ENCODE results near the gene GEN1.

Gene GEN1

DNA sequence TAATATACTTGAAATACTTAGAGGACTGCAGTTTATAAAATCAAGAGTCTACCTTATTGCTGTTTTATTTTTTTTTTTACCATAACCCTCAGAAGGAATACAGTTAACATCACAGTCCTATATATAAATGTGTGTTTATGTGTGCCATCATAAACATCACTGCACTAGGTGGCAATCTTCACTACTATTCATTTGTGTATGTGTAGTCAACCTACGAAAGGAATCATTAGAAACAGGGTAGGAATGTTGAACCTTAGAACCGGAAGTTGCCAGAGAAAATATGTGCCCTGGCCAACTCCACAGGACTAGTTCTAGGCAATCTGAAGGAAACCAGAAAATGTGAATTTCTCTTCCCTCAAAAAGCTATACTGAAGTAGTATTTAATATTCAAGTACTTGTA is 3.4 kb downstream of the GEN1 start:
- Mint-ChIP-seq H3K36me3 (ENCODE audit: low read depth) (peaks cover 7% of the 10 kb centered on the region), H3K4me3 (peak overlapping the region; percentile 51 to 65 (median 57)), H3K9me3 (no peaks in the 10 kb centered on the region), H3K4me1 (peaks cover 34% of the 10 kb centered on the region), H3K27me3 (ENCODE audit: low read depth) (no peaks in the 10 kb centered on the region), H3K27ac (peak overlapping the region; percentile 75 to 83 (median 76))
- TF ChIP-seq, protein P1, sequence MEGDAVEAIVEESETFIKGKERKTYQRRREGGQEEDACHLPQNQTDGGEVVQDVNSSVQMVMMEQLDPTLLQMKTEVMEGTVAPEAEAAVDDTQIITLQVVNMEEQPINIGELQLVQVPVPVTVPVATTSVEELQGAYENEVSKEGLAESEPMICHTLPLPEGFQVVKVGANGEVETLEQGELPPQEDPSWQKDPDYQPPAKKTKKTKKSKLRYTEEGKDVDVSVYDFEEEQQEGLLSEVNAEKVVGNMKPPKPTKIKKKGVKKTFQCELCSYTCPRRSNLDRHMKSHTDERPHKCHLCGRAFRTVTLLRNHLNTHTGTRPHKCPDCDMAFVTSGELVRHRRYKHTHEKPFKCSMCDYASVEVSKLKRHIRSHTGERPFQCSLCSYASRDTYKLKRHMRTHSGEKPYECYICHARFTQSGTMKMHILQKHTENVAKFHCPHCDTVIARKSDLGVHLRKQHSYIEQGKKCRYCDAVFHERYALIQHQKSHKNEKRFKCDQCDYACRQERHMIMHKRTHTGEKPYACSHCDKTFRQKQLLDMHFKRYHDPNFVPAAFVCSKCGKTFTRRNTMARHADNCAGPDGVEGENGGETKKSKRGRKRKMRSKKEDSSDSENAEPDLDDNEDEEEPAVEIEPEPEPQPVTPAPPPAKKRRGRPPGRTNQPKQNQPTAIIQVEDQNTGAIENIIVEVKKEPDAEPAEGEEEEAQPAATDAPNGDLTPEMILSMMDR (IDR thresholded peaks at IDR 0.05; ENCODE audit: unreplicated experiment in 3 of 3), result no peak

DNA sequence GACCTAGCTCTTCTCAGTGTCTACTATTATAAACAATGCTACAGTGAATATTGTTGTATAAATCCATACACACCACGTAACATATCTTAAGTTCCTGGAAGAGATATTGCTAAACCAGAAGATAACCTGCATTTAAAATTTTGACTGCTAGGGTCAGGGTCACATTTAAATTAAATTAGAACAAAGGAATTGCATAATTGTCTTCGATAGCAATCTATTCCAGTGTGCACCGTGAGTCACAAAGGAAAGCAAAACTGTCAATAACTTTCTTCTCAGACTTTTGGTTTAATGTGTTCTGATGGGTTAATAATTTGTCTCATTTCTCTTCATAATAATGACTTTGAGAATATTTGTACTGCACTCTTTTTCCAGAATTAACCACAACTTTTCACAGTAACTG is 4.2 kb downstream of the GEN1 start:
- H3K27me3 Mint-ChIP-seq (ENCODE audit: low read depth), result no peaks in the 10 kb centered on the region
- H3K4me3 Mint-ChIP-seq, result no peak overlapping the region
- TF ChIP-seq, protein P1 (IDR thresholded peaks at IDR 0.05; ENCODE audit: unreplicated experiment in 3 of 3), result no peak
- peaks cover 26% of the 10 kb centered on the region for H3K4me1 Mint-ChIP-seq
- H3K9me3 Mint-ChIP-seq, result no peaks in the 10 kb centered on the region
- no peak overlapping the region for H3K27ac Mint-ChIP-seq
- peaks cover 13% of the 10 kb centered on the region for H3K36me3 Mint-ChIP-seq (ENCODE audit: low read depth)

- TF ChIP-seq, protein P1 (IDR thresholded peaks at IDR 0.05; ENCODE audit: unreplicated experiment in 3 of 3), result no peak
- no peaks in the 10 kb centered on the region for H3K27me3 Mint-ChIP-seq (ENCODE audit: low read depth)
- no peak overlapping the region for H3K4me3 Mint-ChIP-seq
- H3K27ac Mint-ChIP-seq, result no peak overlapping the region
- H3K4me1 Mint-ChIP-seq, result peaks cover 34% of the 10 kb centered on the region
- no peaks in the 10 kb centered on the region for H3K9me3 Mint-ChIP-seq
- peaks cover 24% of the 10 kb centered on the region for H3K36me3 Mint-ChIP-seq (ENCODE audit: low read depth)
Observed at GRCh38 chr2:17759805-17760204, 5.9 kb downstream of the GEN1 start.

DNA sequence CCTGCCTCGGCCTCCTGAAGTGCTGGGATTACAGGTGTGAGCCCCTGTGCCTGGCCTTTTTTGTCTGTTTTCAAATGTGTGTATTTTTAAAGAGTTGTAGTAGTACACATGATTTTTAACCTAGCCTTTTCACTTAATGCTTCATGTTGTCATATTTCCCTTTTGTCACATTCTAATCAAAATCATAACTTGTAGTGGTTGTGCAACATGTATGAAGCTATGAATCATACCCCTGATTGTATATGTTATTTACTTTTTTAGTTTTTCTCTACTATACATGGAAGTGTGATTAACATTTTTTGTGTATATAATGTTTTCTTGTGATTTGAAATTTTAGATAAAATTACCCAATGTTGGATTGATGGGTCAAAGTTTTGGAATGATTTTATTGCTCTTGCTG is 8.5 kb downstream of the GEN1 start:
- H3K4me3 Mint-ChIP-seq, result no peak overlapping the region
- H3K36me3 Mint-ChIP-seq (ENCODE audit: low read depth), result peaks cover 30% of the 10 kb centered on the region
- TF ChIP-seq, protein P1 (IDR thresholded peaks at IDR 0.05; ENCODE audit: unreplicated experiment in 3 of 3), result no peak
- H3K27ac Mint-ChIP-seq, result no peak overlapping the region
- no peaks in the 10 kb centered on the region for H3K9me3 Mint-ChIP-seq
- H3K27me3 Mint-ChIP-seq (ENCODE audit: low read depth), result no peaks in the 10 kb centered on the region
- H3K4me1 Mint-ChIP-seq, result peaks cover 16% of the 10 kb centered on the region

DNA sequence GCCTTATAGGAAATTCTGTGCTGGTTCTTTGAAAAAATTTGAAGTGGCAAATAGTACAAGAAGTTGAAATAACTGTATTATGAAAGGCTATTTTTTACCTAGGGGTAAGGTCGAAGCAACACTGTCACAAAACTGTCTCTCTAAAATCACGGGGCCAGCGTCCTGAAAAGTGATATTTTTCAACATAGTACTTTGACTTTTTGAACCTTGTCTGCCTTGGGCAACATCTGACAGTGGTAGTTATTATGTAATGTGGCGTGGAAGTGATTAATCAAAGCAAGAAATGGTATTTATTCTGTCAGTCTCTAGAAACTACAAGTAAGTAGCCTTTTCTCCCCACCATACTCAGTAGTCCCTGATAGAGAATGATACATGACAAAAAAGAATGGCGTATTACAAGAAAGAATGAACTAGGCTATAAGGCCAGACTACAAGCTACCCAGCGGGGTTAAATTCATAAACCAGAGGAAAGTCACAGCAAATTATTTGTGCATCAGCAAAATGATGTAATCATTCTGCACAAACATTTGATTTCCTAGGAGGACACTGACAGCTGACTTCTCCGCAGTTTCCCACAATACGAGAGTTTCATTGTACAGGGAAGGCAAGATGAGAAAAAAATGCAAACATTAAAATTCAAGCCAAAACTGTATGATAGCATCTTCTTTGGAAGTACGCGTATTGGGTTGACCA is 9.8 kb downstream of the GEN1 start:
- TF ChIP-seq, protein P1 (IDR thresholded peaks at IDR 0.05; ENCODE audit: unreplicated experiment in 3 of 3), result no peak
- H3K4me3 Mint-ChIP-seq, result no peak overlapping the region
- no peaks in the 10 kb centered on the region for H3K9me3 Mint-ChIP-seq
- peaks cover 37% of the 10 kb centered on the region for H3K36me3 Mint-ChIP-seq (ENCODE audit: low read depth)
- H3K4me1 Mint-ChIP-seq, result peaks cover 9% of the 10 kb centered on the region
- peak overlapping the region in 1 of 3 experiments; percentile 53 for H3K27ac Mint-ChIP-seq
- H3K27me3 Mint-ChIP-seq (ENCODE audit: low read depth), result no peaks in the 10 kb centered on the region

- H3K27me3 Mint-ChIP-seq (ENCODE audit: low read depth), result no peaks in the 10 kb centered on the region
- no peaks in the 10 kb centered on the region for H3K9me3 Mint-ChIP-seq
- H3K4me3 Mint-ChIP-seq, result no peak overlapping the region
- H3K36me3 Mint-ChIP-seq (ENCODE audit: low read depth), result peaks cover 37% of the 10 kb centered on the region
- peaks cover 9% of the 10 kb centered on the region for H3K4me1 Mint-ChIP-seq
- H3K27ac Mint-ChIP-seq, result no peak overlapping the region
- TF ChIP-seq, protein P1 (IDR thresholded peaks at IDR 0.05; ENCODE audit: unreplicated experiment in 3 of 3), result no peak
Observed at GRCh38 chr2:17765398-17765797, 11.5 kb downstream of the GEN1 start.
